Measurements from ENCODE around the gene ZNF177.

The ZNF177 gene

DNA sequence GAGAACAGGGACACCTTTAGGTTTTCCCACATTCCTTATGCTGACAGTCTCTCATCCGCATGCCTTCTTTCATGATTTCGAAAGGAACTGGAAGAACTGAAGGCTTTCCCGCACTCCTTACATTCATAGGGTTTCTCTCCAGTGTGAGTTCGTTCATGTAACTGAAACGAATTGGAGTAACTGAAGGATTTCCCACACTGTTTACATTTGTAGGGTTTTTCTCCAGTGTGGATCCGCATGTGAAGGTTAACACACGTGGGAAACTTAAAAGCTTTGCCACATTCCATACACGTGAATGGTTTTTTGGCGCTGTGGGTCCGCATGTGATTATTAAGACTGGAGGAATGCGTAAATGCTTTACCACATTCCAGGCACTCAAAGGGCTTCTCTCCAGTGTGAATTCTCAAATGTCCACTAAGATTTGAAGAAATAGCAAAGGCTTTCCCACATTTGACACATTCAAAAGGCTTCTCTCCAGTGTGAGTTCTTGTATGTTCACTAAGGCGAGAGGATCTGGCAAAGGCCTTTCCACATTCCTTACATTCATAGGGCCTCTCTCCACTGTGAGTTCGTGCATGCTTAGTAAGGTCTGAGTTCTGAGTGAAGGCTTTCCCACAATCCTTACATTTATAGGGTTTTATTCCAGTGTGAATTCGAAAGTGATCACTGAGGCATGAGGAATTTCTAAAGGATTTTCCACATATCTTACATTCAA, 50.6 kb downstream of the ZNF177 start:
- no peak for DNase-seq (ENCODE audit: low spot score)
- Histone ChIP-seq H3K9me3 (ENCODE audit: severe bottlenecking) (peaks cover 28% of the 10 kb centered on the region), H3K4me1 (ENCODE audit: insufficient read depth, poor library complexity, severe bottlenecking) (no peaks in the 10 kb centered on the region), H3K4me3 (ENCODE audit: severe bottlenecking) (no peak overlapping the region), H3K27ac (ENCODE audit: poor library complexity, severe bottlenecking) (no peak overlapping the region), H3K27me3 (ENCODE audit: insufficient read depth, poor library complexity, severe bottlenecking) (no peaks in the 10 kb centered on the region), H3K36me3 (ENCODE audit: low read depth) (peaks cover 63% of the 10 kb centered on the region)
- no peak for ATAC-seq (ENCODE audit: low read depth)
- TF ChIP-seq, protein P1, sequence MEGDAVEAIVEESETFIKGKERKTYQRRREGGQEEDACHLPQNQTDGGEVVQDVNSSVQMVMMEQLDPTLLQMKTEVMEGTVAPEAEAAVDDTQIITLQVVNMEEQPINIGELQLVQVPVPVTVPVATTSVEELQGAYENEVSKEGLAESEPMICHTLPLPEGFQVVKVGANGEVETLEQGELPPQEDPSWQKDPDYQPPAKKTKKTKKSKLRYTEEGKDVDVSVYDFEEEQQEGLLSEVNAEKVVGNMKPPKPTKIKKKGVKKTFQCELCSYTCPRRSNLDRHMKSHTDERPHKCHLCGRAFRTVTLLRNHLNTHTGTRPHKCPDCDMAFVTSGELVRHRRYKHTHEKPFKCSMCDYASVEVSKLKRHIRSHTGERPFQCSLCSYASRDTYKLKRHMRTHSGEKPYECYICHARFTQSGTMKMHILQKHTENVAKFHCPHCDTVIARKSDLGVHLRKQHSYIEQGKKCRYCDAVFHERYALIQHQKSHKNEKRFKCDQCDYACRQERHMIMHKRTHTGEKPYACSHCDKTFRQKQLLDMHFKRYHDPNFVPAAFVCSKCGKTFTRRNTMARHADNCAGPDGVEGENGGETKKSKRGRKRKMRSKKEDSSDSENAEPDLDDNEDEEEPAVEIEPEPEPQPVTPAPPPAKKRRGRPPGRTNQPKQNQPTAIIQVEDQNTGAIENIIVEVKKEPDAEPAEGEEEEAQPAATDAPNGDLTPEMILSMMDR (IDR thresholded peaks at IDR 0.05; ENCODE audit: poor library complexity, severe bottlenecking): no peak

DNA sequence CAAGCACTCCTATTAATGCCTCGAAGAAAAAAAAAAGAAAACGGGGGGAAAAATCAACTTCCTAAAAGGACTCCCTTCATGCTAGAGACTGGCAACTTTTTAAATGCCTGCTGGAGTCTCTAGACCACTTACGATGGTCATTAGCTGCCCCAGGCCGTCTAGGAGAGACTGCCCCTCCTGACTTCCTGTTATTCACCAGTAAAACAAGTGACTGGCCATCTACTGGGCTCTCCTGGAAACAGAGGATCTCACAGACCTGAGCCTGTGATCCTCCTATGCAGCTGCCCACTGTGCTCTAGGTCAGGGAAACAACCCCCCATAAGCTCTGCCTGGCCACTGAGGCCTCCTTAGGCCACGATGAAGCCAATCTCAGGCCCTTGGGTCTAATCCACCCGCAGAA, 65.1 kb downstream of the ZNF177 start:
- no peaks in the 10 kb centered on the region for H3K27me3 ChIP-seq (ENCODE audit: insufficient read depth, poor library complexity, severe bottlenecking)
- H3K27ac ChIP-seq (ENCODE audit: poor library complexity, severe bottlenecking): no peak overlapping the region
- no peak for DNase-seq (ENCODE audit: low spot score)
- no peaks in the 10 kb centered on the region for H3K4me1 ChIP-seq (ENCODE audit: insufficient read depth, poor library complexity, severe bottlenecking)
- H3K9me3 ChIP-seq (ENCODE audit: severe bottlenecking): no peaks in the 10 kb centered on the region
- TF ChIP-seq, protein P1 (IDR thresholded peaks at IDR 0.05; ENCODE audit: poor library complexity, severe bottlenecking): no peak
- H3K4me3 ChIP-seq (ENCODE audit: severe bottlenecking): no peak overlapping the region
- ATAC-seq (ENCODE audit: low read depth): no peak
- peaks cover 38% of the 10 kb centered on the region for H3K36me3 ChIP-seq (ENCODE audit: low read depth)

DNA sequence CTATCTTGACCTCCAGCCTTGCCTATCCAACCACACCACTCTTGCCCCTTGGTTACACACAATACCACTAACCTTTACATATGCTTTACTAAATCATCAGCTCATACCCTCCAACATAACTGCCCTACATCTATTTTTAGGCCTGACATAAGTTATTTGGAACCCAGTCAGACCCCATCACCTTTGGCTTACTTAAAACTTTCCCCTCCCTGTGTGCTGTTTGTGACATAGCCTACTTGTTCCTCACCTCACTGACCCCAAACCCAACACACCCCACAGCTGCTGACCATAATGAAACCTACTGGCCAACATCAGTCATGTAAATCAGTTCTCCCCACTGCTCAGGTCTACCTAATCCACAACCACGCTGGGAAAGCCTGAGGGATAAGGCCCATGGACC, 67.6 kb downstream of the ZNF177 start:
- ATAC-seq (ENCODE audit: low read depth) (no peak), DNase-seq (ENCODE audit: low spot score) (no peak)
- H3K27me3 ChIP-seq (ENCODE audit: insufficient read depth, poor library complexity, severe bottlenecking): no peaks in the 10 kb centered on the region
- peaks cover 6% of the 10 kb centered on the region for H3K4me1 ChIP-seq (ENCODE audit: insufficient read depth, poor library complexity, severe bottlenecking)
- H3K9me3 ChIP-seq (ENCODE audit: severe bottlenecking): no peaks in the 10 kb centered on the region
- peaks cover 30% of the 10 kb centered on the region for H3K36me3 ChIP-seq (ENCODE audit: low read depth)
- H3K4me3 ChIP-seq (ENCODE audit: severe bottlenecking): no peak overlapping the region
- H3K27ac ChIP-seq (ENCODE audit: poor library complexity, severe bottlenecking): no peak overlapping the region
- TF ChIP-seq, protein P1 (IDR thresholded peaks at IDR 0.05; ENCODE audit: poor library complexity, severe bottlenecking): no peak

DNA sequence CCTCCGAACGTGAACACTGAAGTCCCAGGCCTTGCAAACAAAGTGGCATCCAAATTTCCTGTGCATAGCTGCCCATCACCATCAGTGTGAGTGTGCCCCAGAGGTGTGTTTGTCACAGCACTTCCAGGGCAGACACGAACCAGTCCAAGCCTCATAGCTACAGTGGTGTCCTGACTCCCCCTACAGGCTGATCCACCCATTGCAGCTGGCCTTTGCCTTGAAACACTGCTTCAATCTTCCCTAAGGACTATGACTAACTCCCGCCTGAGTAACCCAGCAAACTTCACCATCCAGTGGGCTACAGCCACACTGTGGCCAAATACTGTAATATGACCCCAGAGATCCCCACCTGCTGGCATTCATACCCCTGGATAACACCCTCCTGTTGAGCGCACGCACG, 68.7 kb downstream of the ZNF177 start:
- H3K9me3 ChIP-seq (ENCODE audit: severe bottlenecking): no peaks in the 10 kb centered on the region

More for the DNA sequence above, 68.7 kb downstream of the ZNF177 start:
- H3K36me3 ChIP-seq (ENCODE audit: low read depth): peaks cover 27% of the 10 kb centered on the region
- DNase-seq (ENCODE audit: low spot score) (no peak), ATAC-seq (ENCODE audit: low read depth) (no peak)
- no peaks in the 10 kb centered on the region for H3K27me3 ChIP-seq (ENCODE audit: insufficient read depth, poor library complexity, severe bottlenecking)
- H3K4me3 ChIP-seq (ENCODE audit: severe bottlenecking): no peak overlapping the region
- no peak overlapping the region for H3K27ac ChIP-seq (ENCODE audit: poor library complexity, severe bottlenecking)
- TF ChIP-seq, protein P1 (IDR thresholded peaks at IDR 0.05; ENCODE audit: poor library complexity, severe bottlenecking): peak; percentile 21
- H3K4me1 ChIP-seq (ENCODE audit: insufficient read depth, poor library complexity, severe bottlenecking): peaks cover 6% of the 10 kb centered on the region
